ENCODE results near the gene MYO1H.

MYO1H gene

DNA sequence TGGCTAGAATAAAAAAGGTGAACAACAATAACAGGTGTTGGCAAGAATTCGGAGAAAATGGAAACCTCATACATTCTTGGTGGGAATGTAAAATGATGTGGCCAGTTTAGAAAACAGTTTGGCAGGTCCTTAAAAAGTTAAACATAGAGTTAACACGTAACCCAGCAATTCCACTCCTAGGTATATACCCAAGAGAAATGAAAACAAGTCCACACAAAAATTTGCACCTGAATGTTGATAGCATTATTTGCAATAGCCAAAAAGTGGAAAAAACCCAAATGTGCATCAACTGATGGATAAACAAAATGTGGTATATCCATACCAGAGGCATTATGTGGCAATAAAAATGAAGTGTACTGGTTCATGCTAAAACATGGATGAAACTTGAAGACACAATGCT is 2.3 kb upstream of the MYO1H start:
- no peak for DNase-seq (ENCODE audit: low read depth)
- TF ChIP-seq, protein P1, sequence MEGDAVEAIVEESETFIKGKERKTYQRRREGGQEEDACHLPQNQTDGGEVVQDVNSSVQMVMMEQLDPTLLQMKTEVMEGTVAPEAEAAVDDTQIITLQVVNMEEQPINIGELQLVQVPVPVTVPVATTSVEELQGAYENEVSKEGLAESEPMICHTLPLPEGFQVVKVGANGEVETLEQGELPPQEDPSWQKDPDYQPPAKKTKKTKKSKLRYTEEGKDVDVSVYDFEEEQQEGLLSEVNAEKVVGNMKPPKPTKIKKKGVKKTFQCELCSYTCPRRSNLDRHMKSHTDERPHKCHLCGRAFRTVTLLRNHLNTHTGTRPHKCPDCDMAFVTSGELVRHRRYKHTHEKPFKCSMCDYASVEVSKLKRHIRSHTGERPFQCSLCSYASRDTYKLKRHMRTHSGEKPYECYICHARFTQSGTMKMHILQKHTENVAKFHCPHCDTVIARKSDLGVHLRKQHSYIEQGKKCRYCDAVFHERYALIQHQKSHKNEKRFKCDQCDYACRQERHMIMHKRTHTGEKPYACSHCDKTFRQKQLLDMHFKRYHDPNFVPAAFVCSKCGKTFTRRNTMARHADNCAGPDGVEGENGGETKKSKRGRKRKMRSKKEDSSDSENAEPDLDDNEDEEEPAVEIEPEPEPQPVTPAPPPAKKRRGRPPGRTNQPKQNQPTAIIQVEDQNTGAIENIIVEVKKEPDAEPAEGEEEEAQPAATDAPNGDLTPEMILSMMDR (conservative IDR thresholded peaks at IDR 0.05; ENCODE audit: low read depth, low read length) = no peak
- H3K4me3 ChIP-seq (ENCODE audit: low read depth, low read length) = no peak overlapping the region

DNA sequence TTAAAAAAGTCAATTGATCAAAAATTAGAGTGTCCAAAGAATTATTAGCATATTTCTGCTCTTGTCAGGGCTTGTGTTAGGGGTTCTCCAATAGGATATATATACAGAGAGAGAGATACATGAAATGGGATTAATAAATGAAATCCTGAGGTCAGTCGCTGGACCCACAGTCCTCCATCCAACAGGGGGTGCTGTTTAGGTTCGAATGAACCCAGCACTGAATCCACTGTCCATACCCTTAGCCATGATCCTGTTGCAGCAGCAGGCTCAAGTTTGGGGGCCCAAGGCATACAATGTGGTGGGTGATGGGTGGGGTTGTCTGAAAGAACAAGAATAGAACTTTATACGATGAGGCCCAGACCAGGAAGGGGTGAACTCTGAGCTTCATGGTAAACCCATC is 780 bp upstream of the MYO1H start:
- H3K4me3 ChIP-seq (ENCODE audit: low read depth, low read length) = no peak overlapping the region
- DNase-seq (ENCODE audit: low read depth) = no peak
- TF ChIP-seq, protein P1 (conservative IDR thresholded peaks at IDR 0.05; ENCODE audit: low read depth, low read length) = no peak

DNA sequence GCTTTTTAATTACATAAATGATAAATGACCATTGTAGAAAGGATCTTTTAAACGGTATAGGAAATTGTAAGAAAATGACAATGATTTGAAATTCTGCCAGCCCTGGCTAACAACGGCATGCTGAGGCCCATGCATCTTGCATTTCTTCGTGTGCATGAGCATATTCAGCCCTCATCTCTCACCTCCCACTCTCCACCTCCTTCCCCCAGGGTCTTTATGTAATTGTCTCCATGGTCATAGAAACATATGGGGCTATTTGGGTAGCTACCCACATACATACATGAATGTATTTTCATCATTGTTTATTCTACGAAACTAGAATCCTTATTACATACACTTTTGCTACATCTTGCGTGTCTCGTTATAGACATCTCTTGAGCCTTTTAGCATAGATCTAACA is 4.5 kb downstream of the MYO1H start:
- TF ChIP-seq, protein P1 (conservative IDR thresholded peaks at IDR 0.05; ENCODE audit: low read depth, low read length) = no peak
- DNase-seq (ENCODE audit: low read depth) = no peak
- H3K4me3 ChIP-seq (ENCODE audit: low read depth, low read length) = no peak overlapping the region

DNA sequence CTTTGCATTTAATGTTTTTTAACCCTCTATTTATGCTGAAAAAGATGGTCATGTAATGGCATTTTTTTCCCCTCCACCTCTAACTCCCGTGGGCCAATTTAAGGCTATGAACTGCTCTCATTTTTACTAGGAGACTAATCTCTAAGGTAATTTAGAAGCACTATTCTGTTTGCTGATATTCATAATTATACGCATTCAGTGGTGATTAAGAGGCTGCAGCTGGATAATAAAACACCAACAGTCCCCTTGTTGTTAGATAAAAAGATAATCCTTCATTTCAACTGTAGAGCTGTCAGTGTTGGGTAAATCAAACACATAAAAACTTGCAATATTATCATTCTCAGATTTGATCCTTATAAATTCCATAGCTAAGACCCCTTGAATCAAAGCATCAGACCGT is 8.9 kb downstream of the MYO1H start:
- TF ChIP-seq, protein P1 (conservative IDR thresholded peaks at IDR 0.05; ENCODE audit: low read depth, low read length) = no peak
- no peak for DNase-seq (ENCODE audit: low read depth)

DNA sequence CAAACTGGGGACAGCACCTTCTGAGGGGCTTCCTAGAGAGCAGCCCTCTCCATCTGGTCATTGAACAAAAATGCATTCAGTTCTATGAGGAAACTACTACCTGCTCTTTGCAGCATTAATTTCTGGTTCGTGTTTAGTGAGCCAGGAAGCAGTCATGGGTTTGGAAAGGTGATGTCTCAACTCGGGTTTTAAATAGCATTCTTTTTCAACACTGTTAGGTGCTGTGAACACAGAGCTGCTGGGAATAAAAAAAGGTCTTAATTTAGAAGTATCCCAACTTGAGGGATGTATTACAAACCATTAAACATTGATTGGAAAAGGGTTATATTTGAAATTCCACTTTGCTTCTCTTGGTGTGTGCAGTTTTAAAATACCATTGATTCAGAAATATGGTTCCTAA is 9.3 kb downstream of the MYO1H start:
- H3K4me3 ChIP-seq (ENCODE audit: low read depth, low read length) = no peak overlapping the region
- TF ChIP-seq, protein P1 (conservative IDR thresholded peaks at IDR 0.05; ENCODE audit: low read depth, low read length) = no peak
- no peak for DNase-seq (ENCODE audit: low read depth)

More for the DNA sequence above, 8.9 kb downstream of the MYO1H start:
- no peak overlapping the region for H3K4me3 ChIP-seq (ENCODE audit: low read depth, low read length)

DNA sequence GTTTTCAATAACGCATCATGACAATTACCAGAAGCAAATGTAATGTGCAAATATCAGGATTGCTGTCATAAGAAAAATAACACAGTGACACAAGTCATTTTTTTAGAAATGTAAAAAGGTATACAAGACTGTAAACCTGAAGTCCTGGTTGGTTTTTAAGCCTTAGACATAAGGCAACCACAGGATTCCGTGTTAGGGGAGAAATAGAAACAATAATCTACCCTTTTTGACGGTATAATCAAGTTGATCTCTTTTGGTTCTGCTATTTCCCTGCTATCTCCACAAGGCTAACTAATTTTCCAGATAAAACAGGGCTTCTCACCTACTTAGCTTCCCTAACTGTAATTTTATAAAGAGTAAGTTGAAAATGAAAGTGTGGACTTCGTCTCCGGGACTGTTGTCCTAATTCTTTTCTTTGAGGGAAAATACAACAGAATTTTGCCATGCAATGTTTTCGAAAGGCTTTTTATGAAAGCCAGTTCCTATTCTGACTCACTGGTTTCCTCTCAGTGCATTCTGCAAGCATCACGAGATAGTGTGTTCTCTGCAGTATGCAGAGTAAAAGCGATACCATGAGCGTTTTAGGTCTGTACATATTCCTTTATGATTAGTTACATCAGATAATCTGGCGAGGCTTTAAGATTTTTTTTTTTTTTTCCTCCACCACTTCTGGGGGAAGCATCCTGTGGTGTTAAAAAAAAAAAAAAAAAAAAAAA is 10.6 kb downstream of the MYO1H start:
- TF ChIP-seq, protein P1 (conservative IDR thresholded peaks at IDR 0.05; ENCODE audit: low read depth, low read length) = no peak
- no peak overlapping the region for H3K4me3 ChIP-seq (ENCODE audit: low read depth, low read length)
- DNase-seq (ENCODE audit: low read depth) = peak; percentile 2

DNA sequence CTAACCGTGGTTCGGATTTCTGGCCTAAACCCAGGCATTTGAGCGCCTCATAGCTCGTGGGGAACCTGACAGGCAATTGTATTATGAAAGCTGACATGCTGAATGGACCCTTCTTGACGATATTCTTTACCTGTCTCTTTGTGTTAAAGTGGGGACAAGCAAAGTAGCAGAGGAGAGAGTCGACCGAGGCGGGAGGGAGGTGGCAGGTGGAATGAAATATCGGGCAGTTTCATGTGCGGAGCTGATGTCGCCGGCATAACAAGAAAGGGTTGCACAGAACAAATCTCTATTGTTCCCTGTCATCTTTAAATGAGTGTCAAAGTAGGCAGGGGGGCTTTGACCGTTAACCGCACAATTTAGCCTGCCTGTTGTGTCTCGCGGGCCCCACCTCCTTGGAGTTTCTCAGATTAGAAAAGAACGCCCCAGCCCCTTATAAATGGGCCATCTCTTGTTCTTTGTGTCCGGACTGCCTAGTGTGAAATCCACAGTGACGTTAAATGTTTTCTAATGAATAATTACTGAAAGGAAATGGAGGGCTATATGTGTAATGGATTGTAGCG is 11.5 kb downstream of the MYO1H start:
- TF ChIP-seq, protein P1 (conservative IDR thresholded peaks at IDR 0.05; ENCODE audit: low read depth, low read length) = no peak
- no peak overlapping the region for H3K4me3 ChIP-seq (ENCODE audit: low read depth, low read length)
- no peak for DNase-seq (ENCODE audit: low read depth)
